AG04450 (cell line): ENCODE results near the gene ZNF764. TPM values are rescaled to one million over a fixed set of nuclear protein-coding genes. Genes with fewer than 3 reads are reported as not detected.
A peak's percentile ranks its signal among the peaks of the same experiment; 100 is the strongest.
"Not testable (repeated sequence)": the region's sequence is repeated elsewhere in the genome, so short reads cannot be mapped to it uniquely, and the experiment has no call there.

Experiments
- CTCF ChIA-PET: fragments of 300-600, 350-600 bp; formaldehyde crosslinking; extraction: SDS; loops from one replicate; lab custom pipeline; 2022; ENCODE audit warnings: antibody characterized with exemption, inconsistent platforms; lab: Charles Lee
- POLR2A ChIA-PET: fragments of 350-600 bp; formaldehyde crosslinking; extraction: SDS; loops from one replicate; lab custom pipeline; 2021; ENCODE audit warnings: antibody characterized with exemption, inconsistent platforms; lab: Yijun Ruan, JAX
- DNase-seq: peaks from one replicate; pipeline ENCODE4 v3.0.0-alpha.2; 2011; ENCODE audit warnings: low read depth, low spot score
- H3K27ac ChIP-seq: one replicate; pipeline ENCODE4 v1.5.1; 2012; ENCODE audit warnings: low read depth, low read length, control low read depth
- H3K27me3 ChIP-seq: one replicate; pipeline ENCODE4 v1.6.0; 2012; ENCODE audit warnings: low read length; ENCODE audit not compliant: control insufficient read depth, insufficient read depth
- H3K4me3 ChIP-seq: 2 replicates; pipeline ENCODE4 v1.5.1; 2011; ENCODE audit warnings: mild to moderate bottlenecking, low read depth, low read length, control low read depth
- H3K9me3 ChIP-seq: 2 replicates; pipeline ENCODE4 v1.5.1; 2012; ENCODE audit warnings: low read length; ENCODE audit not compliant: control insufficient read depth, insufficient read depth
- CTCF ChIP-seq: IDR thresholded peaks from 2 replicates; pipeline ENCODE4 v1.5.1; 2011; ENCODE audit warnings: low read depth, low read length, control low read depth, inconsistent platforms
- polyA plus RNA-seq: library from polyadenylated mRNA; depleted of rRNA; stranded (reverse); fragments of >200 nt; gene quantifications from 2 replicates; pipeline ENCODE4 v1.2.3, GENCODE V29; 2011

The ZNF764 gene
- polyA plus RNA-seq, 1 experiment: 2.5 TPM

GRCh38 chr16:30543067-30543466 lies 15.1 kb downstream of the ZNF764 start:
- POLR2A ChIA-PET: no interaction called here

GRCh38 chr16:30541502-30542329 lies 16.5 kb downstream of the ZNF764 start:
- DNase-seq: peak; percentile 53
- CTCF ChIA-PET: interaction anchor here (1.1 kb wide), 1 partner anchor 88 kb away, joined by 3 read pairs; no protein-coding TSS in a partner anchor
- Histone ChIP-seq H3K4me3 (no peak overlapping the region), H3K9me3 (no peaks in the 10 kb centered on the region), H3K27ac (peak overlapping the region; percentile 75), H3K27me3 (no peaks in the 10 kb centered on the region)
- POLR2A ChIA-PET: interaction anchor here (0.6 to 1.3 kb wide), 2 partner anchors 16 to 61 kb away, joined by 3 to 5 read pairs; partner anchors contain the start of gene ZNF764
- TF ChIP-seq CTCF: no peak

More at GRCh38 chr16:30543067-30543466, 15.1 kb downstream of the ZNF764 start:
- no peak for DNase-seq
- CTCF ChIA-PET: no interaction called here
- TF ChIP-seq CTCF: no peak
- Histone ChIP-seq H3K27me3 (no peaks in the 10 kb centered on the region), H3K4me3 (no peak overlapping the region), H3K27ac (no peak overlapping the region), H3K9me3 (no peaks in the 10 kb centered on the region)

GRCh38 chr16:30540916-30541464 lies 17.2 kb downstream of the ZNF764 start:
- H3K27me3 ChIP-seq, CTCF ChIA-PET: not testable (repeated sequence)
- POLR2A ChIA-PET: interaction anchor here (0.6 to 1.3 kb wide), 2 partner anchors 17 to 60 kb away, joined by 3 to 5 read pairs; partner anchors contain the start of gene ZNF764

GRCh38 chr16:30539986-30540526 lies 18.1 kb downstream of the ZNF764 start:
- POLR2A ChIA-PET, DNase-seq, H3K27ac ChIP-seq, H3K4me3 ChIP-seq, H3K27me3 ChIP-seq, H3K9me3 ChIP-seq: not testable (repeated sequence)
- CTCF ChIA-PET: interaction anchor here (0.7 kb wide), 1 partner anchor 154 kb away, joined by 3 read pairs; no protein-coding TSS in a partner anchor

More at GRCh38 chr16:30540916-30541464, 17.2 kb downstream of the ZNF764 start:
- H3K27ac ChIP-seq: peak overlapping the region; percentile 75
- not testable (repeated sequence) for H3K9me3 ChIP-seq, DNase-seq, H3K4me3 ChIP-seq

GRCh38 chr16:30539000-30539964 lies 18.9 kb downstream of the ZNF764 start:
- ChIA-PET CTCF (no interaction called here), POLR2A (no interaction called here)
- DNase-seq: no peak
- Histone ChIP-seq H3K4me3 (no peak overlapping the region), H3K27ac (no peak overlapping the region), H3K27me3 (no peaks in the 10 kb centered on the region), H3K9me3 (no peaks in the 10 kb centered on the region; the same call in 1 of the 2 replicates)
- no peak for TF ChIP-seq CTCF

GRCh38 chr16:30536391-30537024 lies 21.7 kb downstream of the ZNF764 start:
- ChIA-PET POLR2A (interaction anchor here (1.2 to 1.5 kb wide), 3 partner anchors 9 to 118 kb away, joined by 3 to 7 read pairs (median 5); partner anchors contain the start of gene ZNF688), CTCF (interaction anchor here (0.9 to 1.9 kb wide), 7 partner anchors 21 to 114 kb away, joined by 3 to 14 read pairs (median 6); partner anchors contain the start of genes PRR14 and ZNF764)
- H3K27me3 ChIP-seq, H3K9me3 ChIP-seq, H3K4me3 ChIP-seq, H3K27ac ChIP-seq, DNase-seq: not testable (repeated sequence)
